ENCODE data around the gene LDB3.
"Not testable (repeated sequence)": the region's sequence is repeated elsewhere in the genome, so short reads cannot be mapped to it uniquely, and the experiment has no call there.

GRCh38 chr10:86735278-86735677 is 67.0 kb downstream of the LDB3 start:
- TF ChIP-seq, protein P1, sequence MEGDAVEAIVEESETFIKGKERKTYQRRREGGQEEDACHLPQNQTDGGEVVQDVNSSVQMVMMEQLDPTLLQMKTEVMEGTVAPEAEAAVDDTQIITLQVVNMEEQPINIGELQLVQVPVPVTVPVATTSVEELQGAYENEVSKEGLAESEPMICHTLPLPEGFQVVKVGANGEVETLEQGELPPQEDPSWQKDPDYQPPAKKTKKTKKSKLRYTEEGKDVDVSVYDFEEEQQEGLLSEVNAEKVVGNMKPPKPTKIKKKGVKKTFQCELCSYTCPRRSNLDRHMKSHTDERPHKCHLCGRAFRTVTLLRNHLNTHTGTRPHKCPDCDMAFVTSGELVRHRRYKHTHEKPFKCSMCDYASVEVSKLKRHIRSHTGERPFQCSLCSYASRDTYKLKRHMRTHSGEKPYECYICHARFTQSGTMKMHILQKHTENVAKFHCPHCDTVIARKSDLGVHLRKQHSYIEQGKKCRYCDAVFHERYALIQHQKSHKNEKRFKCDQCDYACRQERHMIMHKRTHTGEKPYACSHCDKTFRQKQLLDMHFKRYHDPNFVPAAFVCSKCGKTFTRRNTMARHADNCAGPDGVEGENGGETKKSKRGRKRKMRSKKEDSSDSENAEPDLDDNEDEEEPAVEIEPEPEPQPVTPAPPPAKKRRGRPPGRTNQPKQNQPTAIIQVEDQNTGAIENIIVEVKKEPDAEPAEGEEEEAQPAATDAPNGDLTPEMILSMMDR (IDR thresholded peaks at IDR 0.05; ENCODE audit: low read length), result not testable (repeated sequence)
- TF ChIP-seq EZH2 (IDR thresholded peaks at IDR 0.05; ENCODE audit: borderline replicate concordance, low read length), result not testable (repeated sequence)

All from OCI-LY1 (cell line).